WTC11 (cell line): ENCODE results near the gene PHLPP1.

Experiments used
- CTCF ChIP-seq: fragments of 200-600 bp; IDR thresholded peaks from 2 replicates; pipeline ENCODE4 v1.8.0; 2022; ENCODE audit warnings: antibody characterized with exemption
- E2F5 ChIP-seq: sonication (generic); formaldehyde crosslinking; IDR thresholded peaks from 2 replicates; pipeline ENCODE4 v1.8.1; 2022; ENCODE audit warnings: mild to moderate bottlenecking, moderate library complexity, missing genetic modification reagents
- JAZF1 ChIP-seq: fragments of 250-450 bp; sonication (Bioruptor Pico); IDR thresholded peaks from 2 replicates; pipeline ENCODE4 v1.9.0; 2021; ENCODE audit warnings: moderate library complexity, mild to moderate bottlenecking, inconsistent platforms
- KAT7 ChIP-seq: sonication (generic); formaldehyde crosslinking; IDR thresholded peaks from 2 replicates; pipeline ENCODE4 v1.8.1; 2023; ENCODE audit warnings: missing genetic modification reagents, mild to moderate bottlenecking, borderline replicate concordance

GRCh38 chr18:62827397-62827796 is 112.1 kb downstream of the PHLPP1 start:
- no peak for TF ChIP-seq JAZF1 (CRISPR knock-in tag)
- no peak for TF ChIP-seq E2F5 (CRISPR knock-in tag)
- TF ChIP-seq KAT7, result no peak
- TF ChIP-seq CTCF, result no peak
